Hepatocyte (in vitro differentiated cells): ENCODE results near the gene EXOC6. TPM values are rescaled to one million over a fixed set of nuclear protein-coding genes. Genes with fewer than 3 reads are reported as not detected.

Source experiments
- DNase-seq: peaks from one replicate; pipeline ENCODE4 v3.0.0-alpha.2; 2016; ENCODE audit warnings: low spot score
- H2AFZ ChIP-seq: fragments of 200-600 bp; sonication (generic); 2 replicates; pipeline ENCODE4 v1.6.0; 2016; ENCODE audit warnings: antibody characterized with exemption, mild to moderate bottlenecking
- H3K27ac ChIP-seq: fragments of 200-600 bp; sonication (generic); 2 replicates; pipeline ENCODE4 v1.5.1; 2016; ENCODE audit warnings: mild to moderate bottlenecking
- H3K27me3 ChIP-seq: fragments of 200-600 bp; sonication (generic); 2 replicates; pipeline ENCODE4 v1.6.1; 2016
- H3K36me3 ChIP-seq: fragments of 200-600 bp; sonication (generic); replicated peaks from 2 replicates; pipeline ENCODE4 v1.5.1; 2016; ENCODE audit warnings: low read depth; ENCODE audit not compliant: insufficient read depth
- H3K4me1 ChIP-seq: fragments of 200-600 bp; sonication (generic); 2 replicates; pipeline ENCODE4 v1.5.1; 2016; ENCODE audit warnings: mild to moderate bottlenecking, moderate library complexity; ENCODE audit not compliant: insufficient read depth
- H3K4me2 ChIP-seq: fragments of 200-600 bp; sonication (generic); 2 replicates; pipeline ENCODE4 v1.6.0; 2016
- H3K4me3 ChIP-seq: fragments of 200-600 bp; sonication (generic); 2 replicates; pipeline ENCODE4 v1.5.1; 2016; ENCODE audit warnings: mild to moderate bottlenecking
- H3K79me2 ChIP-seq: fragments of 200-600 bp; sonication (generic); 2 replicates; pipeline ENCODE4 v1.6.0; 2017; ENCODE audit warnings: mild to moderate bottlenecking
- H3K9me2 ChIP-seq: fragments of 200-600 bp; sonication (generic); replicated peaks from 2 replicates; pipeline ENCODE4 v1.6.0; 2017; ENCODE audit warnings: mild to moderate bottlenecking; ENCODE audit not compliant: insufficient read depth
- H3K9me3 ChIP-seq: fragments of 200-600 bp; sonication (generic); 2 replicates; pipeline ENCODE4 v1.5.1; 2016; ENCODE audit warnings: low read depth, mild to moderate bottlenecking
- H4K20me1 ChIP-seq: fragments of 200-600 bp; sonication (generic); 2 replicates; pipeline ENCODE4 v1.6.0; 2016; ENCODE audit warnings: mild to moderate bottlenecking; ENCODE audit not compliant: insufficient read depth, poor library complexity, severe bottlenecking
- CTCF ChIP-seq: fragments of 200-600 bp; sonication (generic); IDR thresholded peaks from 2 replicates; pipeline ENCODE4 v1.5.1; 2016; ENCODE audit warnings: antibody characterized with exemption, mild to moderate bottlenecking; ENCODE audit not compliant: poor library complexity
- EZH2 ChIP-seq: fragments of 200-600 bp; sonication (generic); IDR thresholded peaks from 2 replicates; pipeline ENCODE4 v1.6.1; 2016; ENCODE audit warnings: antibody characterized with exemption, mild to moderate bottlenecking, borderline replicate concordance
- EZH2phosphoT487 ChIP-seq: fragments of 200-600 bp; sonication (generic); IDR thresholded peaks from one replicate; pipeline ENCODE4 v1.6.1; 2018; ENCODE audit warnings: antibody characterized with exemption, mild to moderate bottlenecking, low read depth, moderate library complexity; ENCODE audit not compliant: unreplicated experiment, severe bottlenecking
- WGBS: methylation state at CpG from one replicate; pipeline ENCODE4 v1.1.6; 2016; ENCODE audit warnings: low lambda C conversion rate; ENCODE audit errors: missing lambda C conversion rate; 5-methylcytosine and 5-hydroxymethylcytosine counted together
- polyA plus RNA-seq: library from polyadenylated mRNA; unstranded; fragments of >200 nt; fragmentation: Nextera tagmentation; extraction: Ambion mirVana; gene quantifications from 2 replicates; pipeline ENCODE4 v1.2.1, GENCODE V29; 2016
- total RNA-seq: library from RNA; depleted of rRNA; stranded (reverse); fragments of >200 nt; gene quantifications from 2 replicates; pipeline ENCODE4 v1.2.3, GENCODE V29; 2014

Gene EXOC6
- total and polyA plus RNA-seq, 2 experiments from 2014 or later, result 5.8 to 11.7 TPM

- no peak for DNase-seq
- Histone ChIP-seq H3K4me3 (no peak overlapping the region), H3K27me3 (peaks cover 23% of the 10 kb centered on the region), H3K36me3 (no peaks in the 10 kb centered on the region), H3K4me2 (no peak overlapping the region), H3K79me2 (no peaks in the 10 kb centered on the region), H3K27ac (no peak overlapping the region), H3K9me3 (no peaks in the 10 kb centered on the region), H3K4me1 (no peaks in the 10 kb centered on the region), H4K20me1 (no peaks in the 10 kb centered on the region), H3K9me2 (no peaks in the 10 kb centered on the region), H2AFZ (no peak overlapping the region)
- TF ChIP-seq EZH2phosphoT487 (no peak), EZH2 (no peak), CTCF (no peak)
- WGBS, result 64% methylated on average over 4 of the region's 4 CpGs
These were observed 34.3 kb upstream of the EXOC6 start for GRCh38 chr10:92813979-92814378.

GRCh38 chr10:92814790-92815189 lies 33.5 kb upstream of the EXOC6 start:
- Histone ChIP-seq H3K79me2 (no peaks in the 10 kb centered on the region), H3K27ac (no peak overlapping the region), H3K36me3 (no peaks in the 10 kb centered on the region), H3K4me2 (no peak overlapping the region), H3K4me1 (no peaks in the 10 kb centered on the region), H4K20me1 (no peaks in the 10 kb centered on the region), H3K27me3 (peaks cover 23% of the 10 kb centered on the region), H2AFZ (no peak overlapping the region), H3K9me3 (no peaks in the 10 kb centered on the region), H3K9me2 (no peaks in the 10 kb centered on the region), H3K4me3 (no peak overlapping the region)
- no peak for DNase-seq
- TF ChIP-seq CTCF (no peak), EZH2phosphoT487 (no peak), EZH2 (no peak)
- WGBS, result 93% methylated on average over 2 of the region's 2 CpGs

- 77% methylated on average over 1 of the region's 1 CpG for WGBS
- no peaks in the 10 kb centered on the region for H3K9me2 ChIP-seq
These were observed 32.2 kb upstream of the EXOC6 start for GRCh38 chr10:92816091-92816531.

GRCh38 chr10:92822060-92822634 lies 26.2 kb upstream of the EXOC6 start:
- Histone ChIP-seq H2AFZ (peak overlapping the region; percentile 12), H3K79me2 (no peaks in the 10 kb centered on the region), H3K4me1 (peaks cover 5% of the 10 kb centered on the region), H3K36me3 (no peaks in the 10 kb centered on the region), H3K27ac (peak overlapping the region; percentile 57), H4K20me1 (no peaks in the 10 kb centered on the region), H3K9me3 (no peaks in the 10 kb centered on the region), H3K4me2 (peak overlapping the region; percentile 18), H3K4me3 (no peak overlapping the region), H3K9me2 (no peaks in the 10 kb centered on the region), H3K27me3 (no peaks in the 10 kb centered on the region)
- peak; percentile 51 for DNase-seq
- 45% methylated on average over 6 of the region's 6 CpGs for WGBS
- TF ChIP-seq EZH2phosphoT487 (no peak), EZH2 (no peak), CTCF (no peak)

More at GRCh38 chr10:92816091-92816531, 32.2 kb upstream of the EXOC6 start:
- no peak for TF ChIP-seq EZH2phosphoT487
- Histone ChIP-seq H3K4me3 (no peak overlapping the region), H3K27ac (no peak overlapping the region), H3K9me3 (no peaks in the 10 kb centered on the region), H3K79me2 (no peaks in the 10 kb centered on the region), H3K27me3 (peaks cover 23% of the 10 kb centered on the region), H3K4me1 (no peaks in the 10 kb centered on the region), H3K36me3 (no peaks in the 10 kb centered on the region), H2AFZ (no peak overlapping the region), H4K20me1 (no peaks in the 10 kb centered on the region), H3K4me2 (no peak overlapping the region)
- DNase-seq, result no peak
